Gastrocnemius medialis (tissue), 4 donors: Measurements from ENCODE around the gene SNX6.

Source experiments
- CTCF ChIP-seq, 5 experiments: fragments of 450-650 bp in 3 of 5; fragments of 200-600 bp in 2 of 5; sonication (generic) in 2 of 5; IDR thresholded peaks in 4 of 5; conservative IDR thresholded peaks in 1 of 5; 1 replicate in 4 of 5; 2 replicates in 1 of 5; pipeline ENCODE4 v1.5.1; 2016 to 2019; ENCODE audit warnings: antibody characterized with exemption in 5 of 5, mild to moderate bottlenecking in 3 of 5, moderate library complexity in 3 of 5
- POLR2A ChIP-seq, 2 donors: fragments of 450-650 bp; IDR thresholded peaks; one replicate each; pipeline ENCODE4 v1.6.1; 2017; ENCODE audit warnings: antibody characterized with exemption in 2 of 2, mild to moderate bottlenecking in 2 of 2, moderate library complexity in 2 of 2

GRCh38 chr14:34678735-34679134, 48.8 kb upstream of the SNX6 start:
- no peak for TF ChIP-seq CTCF (IDR thresholded peaks at IDR 0.05 in 4 of 5, conservative IDR thresholded peaks at IDR 0.05 in 1 of 5)
- no peak for TF ChIP-seq POLR2A (IDR thresholded peaks at IDR 0.05)
